GM12872 (cell line): ENCODE measurements around the gene B4GALT4.

Experiments
- TF ChIP-seq, protein P1 (sequence below): IDR thresholded peaks from 3 replicates; pipeline ENCODE4 v1.5.1; 2011; ENCODE audit warnings: low read depth, mild to moderate bottlenecking, low read length, moderate library complexity; ENCODE audit not compliant: insufficient read depth

Gene B4GALT4

DNA sequence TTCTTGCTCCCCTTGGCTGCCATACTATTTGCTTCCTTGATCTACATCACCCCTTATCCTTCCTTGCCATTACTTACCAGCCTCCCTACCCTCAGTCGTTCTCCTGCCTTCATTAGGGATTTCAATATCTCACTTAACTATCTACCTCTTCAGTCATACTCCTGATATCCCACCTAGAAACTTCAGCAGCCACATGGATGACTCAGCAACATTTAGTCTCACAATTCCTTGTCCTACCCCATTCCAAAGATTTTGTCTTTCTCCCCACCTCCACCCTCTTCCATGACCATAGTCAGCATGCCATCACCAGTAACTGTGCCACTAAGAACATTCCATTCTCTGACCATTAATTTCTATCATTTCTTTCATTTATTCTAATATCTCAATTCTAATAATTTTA lies 48.9 kb downstream of the B4GALT4 start:
- TF ChIP-seq, protein P1, sequence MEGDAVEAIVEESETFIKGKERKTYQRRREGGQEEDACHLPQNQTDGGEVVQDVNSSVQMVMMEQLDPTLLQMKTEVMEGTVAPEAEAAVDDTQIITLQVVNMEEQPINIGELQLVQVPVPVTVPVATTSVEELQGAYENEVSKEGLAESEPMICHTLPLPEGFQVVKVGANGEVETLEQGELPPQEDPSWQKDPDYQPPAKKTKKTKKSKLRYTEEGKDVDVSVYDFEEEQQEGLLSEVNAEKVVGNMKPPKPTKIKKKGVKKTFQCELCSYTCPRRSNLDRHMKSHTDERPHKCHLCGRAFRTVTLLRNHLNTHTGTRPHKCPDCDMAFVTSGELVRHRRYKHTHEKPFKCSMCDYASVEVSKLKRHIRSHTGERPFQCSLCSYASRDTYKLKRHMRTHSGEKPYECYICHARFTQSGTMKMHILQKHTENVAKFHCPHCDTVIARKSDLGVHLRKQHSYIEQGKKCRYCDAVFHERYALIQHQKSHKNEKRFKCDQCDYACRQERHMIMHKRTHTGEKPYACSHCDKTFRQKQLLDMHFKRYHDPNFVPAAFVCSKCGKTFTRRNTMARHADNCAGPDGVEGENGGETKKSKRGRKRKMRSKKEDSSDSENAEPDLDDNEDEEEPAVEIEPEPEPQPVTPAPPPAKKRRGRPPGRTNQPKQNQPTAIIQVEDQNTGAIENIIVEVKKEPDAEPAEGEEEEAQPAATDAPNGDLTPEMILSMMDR, result no peak

DNA sequence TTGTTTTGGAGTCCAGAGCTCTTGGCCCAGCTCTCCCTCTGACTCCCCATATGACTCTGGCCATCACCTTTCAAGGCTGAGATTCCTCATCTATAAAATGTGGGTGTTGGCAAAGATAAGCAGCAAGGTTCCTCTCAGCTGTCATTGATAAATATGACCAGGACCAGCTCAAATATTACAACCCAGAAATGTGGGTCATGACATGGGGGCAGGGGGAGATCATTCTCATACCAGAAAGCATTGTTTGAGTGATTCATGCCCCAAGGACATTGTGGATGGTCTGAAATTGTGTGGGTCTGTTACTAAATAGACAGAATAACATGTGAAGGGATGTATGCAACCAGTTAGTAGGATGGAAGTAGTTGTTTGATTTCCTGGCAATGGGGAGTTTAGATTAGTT lies 53.4 kb downstream of the B4GALT4 start:
- TF ChIP-seq, protein P1, result no peak

DNA sequence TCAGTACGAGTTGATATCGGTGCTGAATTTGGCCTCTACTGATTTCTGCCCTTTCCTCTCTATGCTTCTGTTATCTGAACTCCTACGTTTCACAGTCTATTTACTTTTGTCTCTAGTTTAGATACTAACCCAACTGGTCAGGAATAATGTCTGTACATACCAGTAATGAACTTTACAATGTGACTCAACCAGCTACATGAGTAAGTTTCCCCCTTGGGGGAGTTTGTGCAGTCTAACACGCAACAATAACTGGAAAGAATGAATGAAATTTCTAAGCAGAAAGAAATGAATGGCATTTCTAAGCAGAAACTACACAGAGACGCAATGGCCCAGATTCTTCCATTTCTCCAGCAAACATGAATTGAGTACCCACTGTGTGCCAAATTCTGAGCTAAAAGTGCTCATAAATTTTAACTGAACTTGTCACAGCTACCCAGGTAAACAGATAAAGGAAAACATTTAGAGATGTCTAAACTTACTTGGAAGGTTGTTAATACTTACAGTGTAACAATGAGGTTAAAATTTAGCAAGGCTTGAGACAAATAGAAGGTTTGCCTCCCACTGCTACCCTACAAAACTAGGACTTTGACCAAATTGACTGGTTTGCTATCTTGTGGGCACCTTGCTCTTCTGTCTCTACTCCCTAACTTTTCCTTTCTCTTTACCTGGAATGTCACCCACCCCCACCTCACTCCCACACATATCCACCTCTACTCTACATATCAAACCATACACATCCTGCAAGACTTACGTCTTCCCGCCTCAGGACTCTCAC lies 55.7 kb downstream of the B4GALT4 start:
- TF ChIP-seq, protein P1, result no peak

DNA sequence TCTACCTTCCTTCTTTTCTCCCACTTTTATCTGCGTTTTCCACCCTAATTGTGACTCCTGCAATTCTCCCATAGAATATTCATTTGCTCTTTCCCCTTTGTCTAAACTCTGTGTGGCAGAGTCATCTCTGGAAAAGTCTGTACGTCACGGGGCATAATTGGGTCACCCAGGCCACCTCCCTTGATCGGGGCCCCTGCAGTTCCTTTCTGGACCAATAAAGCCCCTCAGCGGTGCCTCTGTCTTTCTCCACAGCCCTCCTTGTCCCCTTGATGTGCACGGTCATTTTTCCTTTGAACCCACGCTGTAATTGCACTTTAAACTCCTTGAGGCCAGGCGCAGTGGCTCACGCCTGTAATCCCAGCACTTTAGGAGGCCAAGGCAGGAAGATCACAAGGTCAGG lies 56.6 kb downstream of the B4GALT4 start:
- TF ChIP-seq, protein P1, result no peak

DNA sequence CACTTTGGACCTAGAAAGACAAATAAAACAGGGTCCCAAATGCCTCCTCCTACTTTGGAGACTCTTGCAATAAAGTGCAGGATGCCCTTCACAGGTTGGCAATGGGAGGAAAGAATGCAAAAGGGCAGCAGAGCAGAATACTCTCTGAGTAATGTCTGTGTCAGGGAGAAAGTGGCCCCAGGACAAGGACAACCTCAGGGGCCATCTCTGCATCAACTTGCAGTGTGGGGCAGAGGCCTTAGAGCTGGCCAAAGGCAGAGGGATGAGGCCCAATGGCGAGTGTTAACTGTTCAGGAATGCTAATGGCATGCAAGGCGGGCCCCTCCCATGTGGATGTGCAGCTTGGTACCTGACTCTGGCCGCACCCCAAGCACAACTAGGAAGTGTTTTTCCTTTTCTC lies 58.9 kb downstream of the B4GALT4 start:
- TF ChIP-seq, protein P1, result no peak

DNA sequence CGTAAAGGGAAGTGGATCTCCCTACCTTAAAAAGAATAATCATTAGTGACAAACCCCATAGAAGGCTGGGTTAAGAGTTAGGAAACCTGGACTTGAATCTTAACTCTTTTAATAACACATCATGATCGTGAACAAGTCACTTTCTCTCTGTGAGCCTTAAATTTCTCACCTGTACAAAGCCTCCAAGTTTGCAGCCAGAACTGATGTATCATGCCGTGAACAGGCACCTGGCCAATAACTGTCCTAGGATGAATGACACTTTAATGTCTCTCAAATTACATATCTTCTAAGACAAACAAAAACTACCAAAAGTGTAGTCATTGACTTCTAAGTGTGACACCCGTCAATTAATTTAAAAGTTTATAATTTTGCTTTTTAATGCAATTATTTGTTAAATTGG lies 63.4 kb downstream of the B4GALT4 start:
- TF ChIP-seq, protein P1, result no peak

DNA sequence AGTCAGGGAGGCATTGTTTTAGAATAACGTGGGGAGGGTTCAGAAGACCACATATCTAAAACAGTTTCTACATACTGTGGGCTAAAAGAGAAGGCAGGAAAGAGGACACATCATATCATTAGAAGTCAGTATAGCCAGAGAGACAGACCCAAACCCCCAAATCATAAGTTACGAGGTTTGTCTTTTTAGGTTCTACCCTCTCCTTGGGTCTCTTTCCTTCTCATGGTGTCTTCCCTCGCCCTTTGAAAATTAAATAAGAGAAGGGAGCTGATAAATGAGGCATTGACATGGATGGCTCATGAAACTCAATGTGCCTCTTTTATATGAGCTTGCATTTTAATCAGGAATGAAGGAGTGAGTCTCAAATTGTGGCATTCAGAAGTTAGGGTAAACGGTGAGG lies 63.9 kb downstream of the B4GALT4 start:
- TF ChIP-seq, protein P1, result no peak
